ENCODE measurements around the gene NDUFAF8.

DNA sequence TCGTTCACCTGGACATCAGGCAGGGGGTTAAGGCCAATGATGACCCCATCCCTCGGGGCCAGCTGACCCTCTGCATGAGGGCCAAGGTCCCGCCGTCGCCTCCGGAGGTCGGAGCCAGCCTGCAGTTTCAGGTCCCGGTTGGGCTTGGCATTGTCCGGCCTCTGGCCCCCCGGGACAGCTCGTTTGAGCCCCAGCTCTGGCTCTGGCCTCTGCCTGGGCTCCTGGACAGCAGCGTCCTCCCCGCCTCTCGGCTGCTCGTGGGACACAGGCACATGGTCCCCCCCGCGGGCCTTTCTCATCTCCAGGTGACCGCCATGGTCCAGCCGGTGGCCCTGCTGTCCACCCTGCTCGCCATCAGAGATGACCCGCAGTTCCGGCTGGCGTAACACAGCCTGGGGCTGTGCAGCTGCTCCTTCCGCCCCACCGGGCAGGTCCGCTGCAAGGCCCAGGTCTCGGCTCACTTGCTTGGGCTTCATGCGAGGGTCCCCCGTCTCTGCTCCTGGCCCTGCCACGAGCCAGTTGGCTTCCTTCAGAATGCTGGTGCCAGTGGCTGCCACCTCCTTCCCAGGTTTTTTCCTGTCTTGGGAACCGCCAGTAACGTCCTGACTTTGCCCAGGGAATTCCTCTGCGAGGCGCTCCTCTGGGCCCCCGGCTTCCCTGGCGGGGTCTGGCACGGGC is 6.7 kb downstream of the NDUFAF8 start:
- TF ChIP-seq, protein P1, sequence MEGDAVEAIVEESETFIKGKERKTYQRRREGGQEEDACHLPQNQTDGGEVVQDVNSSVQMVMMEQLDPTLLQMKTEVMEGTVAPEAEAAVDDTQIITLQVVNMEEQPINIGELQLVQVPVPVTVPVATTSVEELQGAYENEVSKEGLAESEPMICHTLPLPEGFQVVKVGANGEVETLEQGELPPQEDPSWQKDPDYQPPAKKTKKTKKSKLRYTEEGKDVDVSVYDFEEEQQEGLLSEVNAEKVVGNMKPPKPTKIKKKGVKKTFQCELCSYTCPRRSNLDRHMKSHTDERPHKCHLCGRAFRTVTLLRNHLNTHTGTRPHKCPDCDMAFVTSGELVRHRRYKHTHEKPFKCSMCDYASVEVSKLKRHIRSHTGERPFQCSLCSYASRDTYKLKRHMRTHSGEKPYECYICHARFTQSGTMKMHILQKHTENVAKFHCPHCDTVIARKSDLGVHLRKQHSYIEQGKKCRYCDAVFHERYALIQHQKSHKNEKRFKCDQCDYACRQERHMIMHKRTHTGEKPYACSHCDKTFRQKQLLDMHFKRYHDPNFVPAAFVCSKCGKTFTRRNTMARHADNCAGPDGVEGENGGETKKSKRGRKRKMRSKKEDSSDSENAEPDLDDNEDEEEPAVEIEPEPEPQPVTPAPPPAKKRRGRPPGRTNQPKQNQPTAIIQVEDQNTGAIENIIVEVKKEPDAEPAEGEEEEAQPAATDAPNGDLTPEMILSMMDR (conservative IDR thresholded peaks at IDR 0.05), result no peak
- no peak for TF ChIP-seq ZFX (IDR thresholded peaks at IDR 0.05)
